H1 (cell line): ENCODE measurements around the gene AFG1L. TPM values are rescaled to one million over a fixed set of nuclear protein-coding genes. Genes with fewer than 3 reads are reported as not detected.

Source experiments
- CTCF ChIA-PET: fragments of 300-600 bp; sonication (Branson Sonifier 250); formaldehyde crosslinking; loops from one replicate; lab custom pipeline; 2021; ENCODE audit not compliant: partially characterized antibody; lab: Charles Lee
- POLR2A ChIA-PET: fragments of 300-600 bp; sonication (Branson Sonifier 250); formaldehyde crosslinking; loops from one replicate; lab custom pipeline; 2021; ENCODE audit warnings: inconsistent platforms; ENCODE audit not compliant: partially characterized antibody; lab: Charles Lee
- DNase-seq, 2 experiments: peaks; one replicate each; pipeline versions ENCODE4 v3.0.0 to v3.0.0-alpha.2; 2010 to 2022; ENCODE audit warnings: low spot score in 2 of 2, low read depth in 1 of 2, mixed read lengths in 1 of 2
- FAIRE-seq: peaks from 2 replicates; lab custom pipeline; 2011; peaks lifted over from hg19 to GRCh38; lab: Jason Lieb, UNC
- H2AFZ ChIP-seq: 2 replicates; pipeline ENCODE4 v1.8.1; 2012; ENCODE audit warnings: low read length, inconsistent platforms
- H2AK5ac ChIP-seq: 2 replicates; pipeline ENCODE4 v1.6.1; 2013; ENCODE audit warnings: low read depth, low read length
- H2BK120ac ChIP-seq: replicated peaks from 2 replicates; pipeline ENCODE3; 2013; ENCODE audit warnings: low read depth, low read length, inconsistent platforms
- H2BK12ac ChIP-seq: 2 replicates; pipeline ENCODE4 v1.6.1; 2013; ENCODE audit warnings: low read depth, low read length
- H2BK15ac ChIP-seq: 2 replicates; pipeline ENCODE4 v1.6.1; 2013; ENCODE audit warnings: low read length
- H2BK20ac ChIP-seq: 2 replicates; pipeline ENCODE4 v1.6.1; 2013; ENCODE audit warnings: low read length
- H2BK5ac ChIP-seq: 2 replicates; pipeline ENCODE4 v1.6.1; 2013; ENCODE audit warnings: low read depth, low read length
- H3K14ac ChIP-seq: 2 replicates; pipeline ENCODE4 v1.6.1; 2013; ENCODE audit warnings: inconsistent platforms; ENCODE audit not compliant: insufficient read length
- H3K18ac ChIP-seq: 2 replicates; pipeline ENCODE4 v1.6.1; 2013; ENCODE audit warnings: low read length; ENCODE audit errors: extremely low read depth
- H3K23ac ChIP-seq: 2 replicates; pipeline ENCODE4 v1.6.1; 2013; ENCODE audit warnings: inconsistent platforms; ENCODE audit not compliant: insufficient read length
- H3K23me2 ChIP-seq: 2 replicates; pipeline ENCODE4 v1.6.1; 2013; ENCODE audit warnings: low read depth, low read length
- H3K27ac ChIP-seq: 2 replicates; pipeline ENCODE4 v1.6.1; 2011; ENCODE audit warnings: low read depth, low read length, inconsistent platforms
- H3K27me3 ChIP-seq, 4 experiments: replicated peaks in 1 of 4; 1 replicate in 1 of 4; 2 replicates in 3 of 4; pipeline versions ENCODE4 v1.6.1 to v1.8.1; 2011 to 2013; ENCODE audit warnings: low read length in 3 of 4, mild to moderate bottlenecking in 3 of 4, inconsistent platforms in 2 of 4, mixed read lengths in 2 of 4, moderate library complexity in 1 of 4; ENCODE audit not compliant: control insufficient read depth in 3 of 4, insufficient read depth in 3 of 4; ENCODE audit errors: extremely low read depth in 1 of 4
- H3K36me3 ChIP-seq, 4 experiments: 2 replicates each; pipeline versions ENCODE4 v1.6.1 to v1.8.1; 2011 to 2013; ENCODE audit warnings: mild to moderate bottlenecking in 4 of 4, low read length in 3 of 4, moderate library complexity in 2 of 4, control low read depth in 1 of 4, inconsistent platforms in 1 of 4; ENCODE audit not compliant: insufficient read depth in 4 of 4, control insufficient read depth in 2 of 4
- H3K4ac ChIP-seq: replicated peaks from 2 replicates; pipeline ENCODE3; 2013; ENCODE audit warnings: low read length, low read depth, mixed read lengths, inconsistent platforms; ENCODE audit not compliant: insufficient read length
- H3K4me1 ChIP-seq, 4 experiments: replicated peaks in 1 of 4; 1 replicate in 1 of 4; 2 replicates in 3 of 4; pipeline versions ENCODE4 v1.6.1 to v1.8.1; 2011 to 2013; ENCODE audit warnings: low read length in 3 of 4, inconsistent platforms in 2 of 4, mixed read lengths in 1 of 4; ENCODE audit not compliant: insufficient read depth in 4 of 4, control insufficient read depth in 3 of 4
- H3K4me2 ChIP-seq, 2 experiments: 2 replicates each; pipeline versions ENCODE4 v1.6.1 to v1.8.1; 2011 to 2013; ENCODE audit warnings: low read depth in 2 of 2, low read length in 2 of 2, control low read depth in 1 of 2, inconsistent platforms in 1 of 2, mild to moderate bottlenecking in 1 of 2; ENCODE audit not compliant: insufficient read depth in 1 of 2
- H3K4me3 ChIP-seq, 4 experiments: fragments of 200-600, 300-600 bp in 1 of 4; sonication (generic), shearing (Covaris generic), sonication (Bioruptor Twin) in 1 of 4; 2 replicates each; pipeline versions ENCODE4 v1.5.1 to v1.8.1; 2011 to 2016; ENCODE audit warnings: low read length in 4 of 4, low read depth in 3 of 4, control low read depth in 2 of 4, inconsistent platforms in 2 of 4, mild to moderate bottlenecking in 2 of 4, mixed read lengths in 1 of 4, moderate library complexity in 1 of 4; ENCODE audit not compliant: insufficient read depth in 2 of 4; ENCODE audit errors: extremely low read depth in 1 of 4
- H3K56ac ChIP-seq: replicated peaks from 2 replicates; pipeline ENCODE3; 2013; ENCODE audit warnings: low read depth, mild to moderate bottlenecking, mixed read lengths, low read length, inconsistent platforms; ENCODE audit not compliant: insufficient read length
- H3K79me1 ChIP-seq: 2 replicates; pipeline ENCODE4 v1.6.1; 2013; ENCODE audit warnings: low read depth, low read length, control low read depth
- H3K79me2 ChIP-seq, 2 experiments: 2 replicates each; pipeline versions ENCODE4 v1.6.1 to v1.8.1; 2012 to 2013; ENCODE audit warnings: low read length in 2 of 2, mild to moderate bottlenecking in 2 of 2, inconsistent platforms in 1 of 2; ENCODE audit not compliant: insufficient read depth in 2 of 2, control insufficient read depth in 1 of 2
- H3K9ac ChIP-seq, 4 experiments: replicated peaks in 1 of 4; 1 replicate in 1 of 4; 2 replicates in 3 of 4; pipeline versions ENCODE4 v1.6.1 to v1.8.1; 2011 to 2013; ENCODE audit warnings: low read depth in 3 of 4, low read length in 3 of 4, control low read depth in 2 of 4, mild to moderate bottlenecking in 2 of 4, moderate library complexity in 2 of 4, inconsistent platforms in 1 of 4; ENCODE audit errors: extremely low read depth in 1 of 4
- H3K9me3 ChIP-seq, 2 experiments: 2 replicates each; pipeline versions ENCODE4 v1.6.1 to v1.8.1; 2012 to 2013; ENCODE audit warnings: mild to moderate bottlenecking in 2 of 2, moderate library complexity in 2 of 2, control low read depth in 1 of 2, inconsistent platforms in 1 of 2, low read depth in 1 of 2, low read length in 1 of 2, mixed read lengths in 1 of 2; ENCODE audit not compliant: insufficient read depth in 2 of 2
- H4K20me1 ChIP-seq, 2 experiments: replicated peaks in 1 of 2; 2 replicates each; pipeline versions ENCODE3 to v1.8.1; 2011 to 2013; ENCODE audit warnings: inconsistent platforms in 2 of 2, low read length in 2 of 2, mild to moderate bottlenecking in 1 of 2; ENCODE audit not compliant: insufficient read depth in 2 of 2, control insufficient read depth in 1 of 2
- H4K5ac ChIP-seq: 2 replicates; pipeline ENCODE4 v1.6.1; 2013; ENCODE audit warnings: low read length, low read depth, mixed read lengths, inconsistent platforms; ENCODE audit not compliant: insufficient read length
- H4K8ac ChIP-seq: 2 replicates; pipeline ENCODE4 v1.8.0; 2013; ENCODE audit warnings: mild to moderate bottlenecking, moderate library complexity, low read length, inconsistent platforms; ENCODE audit not compliant: insufficient read depth; ENCODE audit errors: extremely low read depth
- H4K91ac ChIP-seq: replicated peaks from 2 replicates; pipeline ENCODE3; 2013; ENCODE audit warnings: low read length, mixed read lengths, inconsistent platforms; ENCODE audit not compliant: insufficient read length
- E2F6 ChIP-seq: IDR thresholded peaks from 2 replicates; pipeline ENCODE4 v1.6.1; 2012; ENCODE audit warnings: inconsistent platforms
- GTF2F1 ChIP-seq: IDR thresholded peaks from 2 replicates; pipeline ENCODE4 v1.6.1; 2012; ENCODE audit warnings: low read depth, low read length, improper control_type of control experiment, borderline replicate concordance
- KDM5A ChIP-seq: fragments of 200-600 bp; IDR thresholded peaks from 2 replicates; pipeline ENCODE4 v1.7.1; 2012; ENCODE audit warnings: mild to moderate bottlenecking, low read length, inconsistent platforms, mixed read lengths
- MAX ChIP-seq: IDR thresholded peaks from 2 replicates; pipeline ENCODE4 v1.6.1; 2012; ENCODE audit warnings: inconsistent platforms
- POU5F1 ChIP-seq: IDR thresholded peaks from 2 replicates; pipeline ENCODE4 v1.6.1; 2011; ENCODE audit warnings: low read depth, mild to moderate bottlenecking, low read length, moderate library complexity
- RAD21 ChIP-seq, 2 experiments: IDR thresholded peaks in 1 of 2; conservative IDR thresholded peaks in 1 of 2; 2 replicates each; pipeline ENCODE4 v1.6.1; 2011; ENCODE audit warnings: low read depth in 2 of 2, low read length in 2 of 2, improper control_type of control experiment in 1 of 2, inconsistent platforms in 1 of 2, mild to moderate bottlenecking in 1 of 2, moderate library complexity in 1 of 2
- RFX5 ChIP-seq: IDR thresholded peaks from 2 replicates; pipeline ENCODE4 v1.6.1; 2011; ENCODE audit warnings: low read depth, low read length, improper control_type of control experiment, borderline replicate concordance
- SIN3A ChIP-seq, 2 experiments: IDR thresholded peaks in 1 of 2; conservative IDR thresholded peaks in 1 of 2; 2 replicates each; pipeline ENCODE4 v1.6.1; 2011 to 2012; ENCODE audit warnings: low read length in 2 of 2, improper control_type of control experiment in 1 of 2, low read depth in 1 of 2, mild to moderate bottlenecking in 1 of 2
- SIRT6 ChIP-seq: IDR thresholded peaks from one replicate; pipeline ENCODE4 v1.7.1; 2012; ENCODE audit warnings: low read length, inconsistent platforms
- SRF ChIP-seq: IDR thresholded peaks from 2 replicates; pipeline ENCODE4 v1.6.1; 2011; ENCODE audit warnings: mild to moderate bottlenecking, low read depth, low read length, moderate library complexity
- TBP ChIP-seq: IDR thresholded peaks from 2 replicates; pipeline ENCODE4 v1.6.1; 2011; ENCODE audit warnings: low read depth, low read length, improper control_type of control experiment
- WGBS, 2 experiments: shearing (Covaris generic) in 1 of 2; methylation state at CpG; one replicate each; pipeline versions ENCODE4 v1.1.6 to v1.1.7; 2013 to 2015; ENCODE audit warnings: low lambda C conversion rate in 2 of 2, mixed read lengths in 2 of 2, inconsistent platforms in 1 of 2, low coverage in 1 of 2, missing lambda C conversion rate in 1 of 2; ENCODE audit not compliant: insufficient replicate concordance in 2 of 2, insufficient coverage in 1 of 2, insufficient read length in 1 of 2; ENCODE audit errors: extremely low coverage in 1 of 2, missing lambda C conversion rate in 1 of 2; 5-methylcytosine and 5-hydroxymethylcytosine counted together
- polyA plus RNA-seq, 7 experiments: library from polyadenylated mRNA; depleted of rRNA in 3 of 7; stranded (reverse) in 5 of 7; unstranded in 2 of 7; fragments of >200 nt in 5 of 7; fragments of 200-250 nt in 2 of 7; gene quantifications; 1 replicate in 5 of 7; 2 replicates in 1 of 7; 4 replicates in 1 of 7; pipeline versions ENCODE4 v1.2.1 to v1.2.3, GENCODE V29; 2011 to 2013; ENCODE audit warnings: missing spikeins in 2 of 7, mixed read lengths in 2 of 7
- total RNA-seq: library from RNA; stranded (reverse); fragmentation: NEBNext Ultra II Directional; extraction: Animal tissue kit (Norgen Biotek cat#: 25700); gene quantifications from 2 replicates; pipeline ENCODE4 v1.2.1, GENCODE V29; 2021

The AFG1L gene
- total and polyA plus RNA-seq, 2 of the 8 experiments (the other 6 are each of a cell fraction or from before 2014, with no cell fraction given): 0.98 to 5.7 TPM

GRCh38 chr6:108343894-108344293 is 49.0 kb downstream of the AFG1L start:
- Histone ChIP-seq H3K56ac (no peak overlapping the region), H3K79me2 (no peaks in the 10 kb centered on the region), H4K8ac (no peak overlapping the region), H2BK15ac (no peak overlapping the region), H3K14ac (no peak overlapping the region), H4K20me1 (no peaks in the 10 kb centered on the region), H3K36me3 (no peaks in the 10 kb centered on the region), H2BK5ac (no peak overlapping the region), H3K4me1 (no peaks in the 10 kb centered on the region), H4K5ac (no peak overlapping the region), H3K79me1 (no peaks in the 10 kb centered on the region), H2BK12ac (no peak overlapping the region), H3K18ac (no peak overlapping the region), H3K4me3 (no peak overlapping the region), H3K23ac (no peak overlapping the region), H2BK20ac (no peak overlapping the region), H3K4ac (no peak overlapping the region), H3K23me2 (no peaks in the 10 kb centered on the region; the same call in 1 of the 2 replicates), H3K4me2 (no peak overlapping the region), H3K27ac (no peak overlapping the region), H2BK120ac (no peak overlapping the region), H3K9me3 (no peaks in the 10 kb centered on the region), H2AK5ac (no peak overlapping the region), H3K27me3 (no peaks in the 10 kb centered on the region), H4K91ac (no peak overlapping the region), H2AFZ (no peak overlapping the region), H3K9ac (no peak overlapping the region)
- CTCF ChIA-PET: interaction anchor here (1.7 to 1.8 kb wide), 2 partner anchors 89 to 149 kb away, joined by 4 to 6 read pairs; no protein-coding TSS in a partner anchor
- POLR2A ChIA-PET: no interaction called here
- no peak for TF ChIP-seq TBP
- TF ChIP-seq KDM5A: no peak
- TF ChIP-seq SIN3A (conservative IDR thresholded peaks at IDR 0.05 in 1 of 2, IDR thresholded peaks at IDR 0.05 in 1 of 2; ENCODE audit: low read depth in 1 of 2, low read length in 2 of 2): no peak
- TF ChIP-seq MAX: no peak
- TF ChIP-seq GTF2F1: no peak
- no peak for TF ChIP-seq RAD21 (IDR thresholded peaks at IDR 0.05 in 1 of 2, conservative IDR thresholded peaks at IDR 0.05 in 1 of 2; ENCODE audit: low read depth in 2 of 2, low read length in 2 of 2)
- TF ChIP-seq E2F6: no peak
- no peak for TF ChIP-seq RFX5
- no peak for TF ChIP-seq POU5F1
- no peak for TF ChIP-seq SRF
- TF ChIP-seq SIRT6: no peak
- WGBS, 2 experiments: 94% methylated on average over 5 of the region's 5 CpGs; no CpG with 5 or more reads in 1 of the 2 experiments
- FAIRE-seq: no peak
- DNase-seq: no peak
